Stimulated activated CD8-positive, alpha-beta memory T cell treated with anti-CD3 and anti-CD28 coated beads, Interleukin-4, amount 100 ng/mL, for 24 hours (primary cell): Measurements from ENCODE around the gene SSH3.

ENCODE experiments used
- DNase-seq: peaks from one replicate; pipeline ENCODE4 v3.0.0-alpha.2; 2020; ENCODE audit warnings: low read depth

Gene SSH3

DNA sequence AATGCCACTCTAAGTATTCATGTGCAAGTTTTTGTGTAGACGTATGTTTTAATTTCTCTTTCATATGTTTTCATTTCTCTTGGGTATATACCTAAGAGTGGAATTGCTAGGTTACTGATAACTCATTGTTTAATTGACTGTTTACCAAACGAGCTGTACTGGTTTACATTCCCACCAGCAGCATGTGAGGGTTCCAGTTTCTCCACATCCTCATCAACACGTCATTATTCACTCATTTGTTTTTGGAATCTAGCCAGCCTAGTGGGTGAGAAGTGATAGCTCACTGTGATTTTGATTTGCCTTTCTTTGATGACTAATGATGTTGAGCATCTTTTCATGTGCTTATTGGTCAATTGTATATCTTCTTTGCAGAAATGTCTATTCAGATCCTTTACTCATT, 10.2 kb upstream of the SSH3 start:
- DNase-seq = no peak

DNA sequence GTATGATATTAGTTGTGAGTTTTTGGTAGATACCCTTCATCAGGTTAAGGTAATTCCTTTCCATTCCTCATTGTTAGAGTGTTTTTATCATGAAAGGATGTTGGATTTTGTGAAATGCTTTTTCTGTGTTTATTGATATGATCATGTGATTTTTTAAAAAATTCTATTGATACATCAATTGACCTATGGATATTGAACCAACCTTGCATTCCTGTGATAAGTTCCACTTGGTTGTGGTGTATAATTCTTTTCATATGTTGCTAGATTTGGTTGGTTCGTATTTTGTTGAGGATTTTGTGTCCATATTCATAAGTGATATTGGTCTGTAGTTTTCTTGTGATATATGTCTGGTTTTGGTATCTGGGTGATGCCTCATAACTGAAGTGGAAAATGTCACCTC, 7.5 kb upstream of the SSH3 start:
- no peak for DNase-seq

DNA sequence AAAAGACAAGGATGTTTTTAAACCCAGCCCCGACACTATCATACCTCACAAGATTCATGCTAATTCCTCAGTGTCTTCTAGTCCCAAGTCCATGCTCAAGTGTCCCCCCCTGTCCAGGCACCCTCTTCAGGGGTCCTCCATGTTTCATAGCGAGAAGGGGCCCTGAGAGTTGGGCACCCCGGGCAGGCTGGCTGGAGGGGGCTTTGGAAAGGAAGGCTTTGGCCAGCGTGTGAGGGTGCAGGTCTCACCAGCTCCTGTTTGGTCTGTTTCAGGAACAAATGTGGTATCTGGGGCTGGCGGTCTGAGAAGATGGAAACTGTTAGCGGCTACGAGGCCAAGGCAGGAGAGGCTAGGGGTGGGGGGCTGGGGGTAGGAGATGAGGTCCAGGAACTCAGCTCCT, 4.5 kb upstream of the SSH3 start:
- DNase-seq = no peak

DNA sequence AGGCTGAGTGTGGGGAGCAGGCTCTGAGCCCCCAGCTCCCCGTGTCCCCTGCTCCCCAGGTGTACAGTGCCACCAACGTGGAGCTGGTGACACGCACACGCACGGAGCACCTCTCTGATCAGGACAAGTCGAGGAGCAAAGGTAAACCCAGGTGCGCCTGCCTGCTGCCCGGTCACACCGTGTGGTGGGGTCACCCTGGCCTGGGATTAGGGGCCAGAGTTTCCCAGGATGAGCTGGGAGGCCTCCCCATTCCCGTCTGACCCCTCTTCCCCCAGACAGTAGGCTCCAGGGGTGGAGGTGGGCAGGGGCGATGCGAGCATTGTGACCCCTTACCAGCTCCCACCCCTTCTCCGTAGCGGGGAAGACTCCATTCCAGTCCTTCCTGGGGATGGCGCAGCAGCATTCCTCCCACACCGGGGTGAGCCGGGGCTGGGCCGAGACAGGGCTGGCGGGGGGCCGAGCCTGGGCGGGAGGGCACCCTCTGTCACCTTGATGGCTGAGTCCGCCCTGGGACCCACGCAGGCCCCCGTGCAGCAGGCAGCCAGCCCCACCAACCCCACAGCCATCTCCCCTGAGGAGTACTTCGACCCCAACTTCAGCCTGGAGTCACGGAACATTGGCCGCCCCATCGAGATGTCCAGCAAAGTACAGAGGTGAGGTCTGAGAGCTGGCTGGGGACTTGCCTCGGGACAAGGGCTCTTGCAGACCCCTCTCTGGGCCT, 3.7 kb upstream of the SSH3 start:
- no peak for DNase-seq

DNA sequence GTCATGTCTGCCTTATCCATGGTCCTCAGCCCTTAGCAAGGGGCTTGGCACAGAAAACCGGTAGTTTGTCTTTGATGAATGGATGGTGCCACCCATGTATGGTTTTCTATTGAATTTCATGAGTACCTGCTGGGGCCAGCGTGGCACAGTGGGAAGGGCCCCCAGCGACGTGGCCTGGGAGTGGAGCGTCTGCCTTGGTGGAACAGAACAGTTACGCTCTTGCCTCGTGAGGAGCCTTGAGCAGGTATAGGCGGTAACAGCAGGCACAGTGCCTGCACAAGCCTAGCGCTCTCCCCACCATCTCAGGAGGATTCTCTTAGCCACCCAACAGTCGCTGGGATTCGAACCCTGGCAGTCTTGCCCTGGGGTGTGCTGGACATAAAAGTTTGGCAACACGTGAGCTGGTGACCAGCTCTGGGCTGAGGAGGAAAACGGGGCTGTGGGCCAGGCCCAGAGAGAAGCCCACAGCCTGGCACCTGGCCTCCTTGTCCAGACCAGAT, 3.0 kb upstream of the SSH3 start:
- DNase-seq = no peak

DNA sequence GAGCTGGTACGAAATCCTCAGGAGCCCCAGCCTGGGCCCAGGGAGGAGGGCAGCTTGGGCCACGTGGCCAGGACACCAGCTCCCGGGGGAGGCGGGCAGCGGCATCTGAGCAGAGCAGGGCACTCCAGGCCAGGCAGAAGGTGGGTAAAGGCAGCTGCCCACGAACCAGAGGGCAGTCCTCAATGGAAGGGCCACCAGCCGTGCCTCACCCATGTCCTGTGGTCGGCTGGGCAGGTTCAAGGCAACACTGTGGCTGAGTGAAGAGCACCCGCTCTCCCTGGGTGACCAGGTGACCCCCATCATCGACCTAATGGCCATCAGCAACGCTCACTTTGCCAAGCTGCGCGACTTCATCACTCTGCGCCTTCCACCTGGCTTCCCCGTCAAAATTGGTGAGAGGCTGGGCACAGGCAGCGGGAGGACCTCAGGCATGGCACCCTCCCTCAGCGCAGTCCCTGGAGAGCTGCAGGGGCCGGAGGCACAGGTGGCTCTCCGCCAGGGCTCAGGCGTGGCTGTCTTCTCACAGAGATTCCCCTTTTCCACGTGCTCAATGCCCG, 2.5 kb upstream of the SSH3 start:
- no peak for DNase-seq

DNA sequence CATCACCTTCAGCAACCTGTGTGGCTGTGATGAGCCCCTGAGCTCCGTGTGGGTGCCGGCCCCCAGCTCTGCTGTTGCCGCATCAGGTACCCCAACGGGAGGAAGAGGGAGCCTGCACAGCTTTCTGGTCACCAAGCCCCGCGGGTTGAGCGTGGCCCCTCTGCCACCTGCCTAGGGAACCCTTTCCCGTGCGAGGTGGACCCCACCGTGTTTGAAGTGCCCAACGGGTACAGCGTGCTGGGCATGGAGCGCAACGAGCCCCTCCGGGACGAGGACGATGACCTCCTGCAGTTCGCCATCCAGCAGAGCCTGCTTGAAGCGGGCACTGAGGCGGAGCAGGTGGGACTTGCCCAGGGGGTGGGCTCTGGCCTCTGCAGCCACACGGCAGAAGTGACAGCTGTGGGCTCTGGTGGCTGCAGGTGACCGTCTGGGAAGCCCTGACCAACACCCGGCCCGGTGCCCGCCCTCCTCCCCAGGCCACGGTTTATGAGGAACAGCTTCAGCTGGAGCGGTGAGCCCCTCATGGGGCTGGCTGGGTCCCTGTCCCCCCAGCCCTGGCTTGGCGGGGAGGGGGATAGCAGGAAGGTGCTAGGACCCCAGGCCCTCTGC, 1.9 kb upstream of the SSH3 start:
- no peak for DNase-seq

DNA sequence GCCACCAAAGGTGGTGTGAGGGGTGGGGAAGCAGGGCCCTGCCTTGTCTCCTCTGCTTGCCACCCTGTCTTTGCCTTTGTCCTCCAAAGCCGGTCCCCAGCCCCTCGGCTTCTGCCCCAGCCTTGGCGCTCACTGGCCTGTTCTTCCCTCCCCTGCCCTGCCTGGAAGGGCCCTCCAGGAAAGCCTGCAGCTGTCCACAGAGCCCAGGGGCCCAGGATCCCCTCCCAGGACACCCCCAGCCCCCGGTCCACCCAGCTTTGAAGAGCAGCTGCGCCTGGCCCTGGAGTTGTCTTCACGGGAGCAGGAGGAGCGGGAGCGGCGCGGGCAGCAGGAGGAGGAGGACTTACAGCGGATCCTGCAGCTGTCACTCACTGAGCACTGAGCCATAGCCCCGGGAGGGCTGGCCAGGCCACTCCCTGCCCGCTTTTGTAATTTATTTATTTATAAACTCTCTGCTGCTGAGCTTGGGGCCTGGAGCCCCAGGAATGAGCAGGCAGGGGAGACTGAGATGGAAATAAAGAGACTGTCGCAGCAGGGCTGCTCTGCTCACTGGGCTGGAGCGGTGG, 1.3 kb upstream of the SSH3 start:
- DNase-seq = no peak

DNA sequence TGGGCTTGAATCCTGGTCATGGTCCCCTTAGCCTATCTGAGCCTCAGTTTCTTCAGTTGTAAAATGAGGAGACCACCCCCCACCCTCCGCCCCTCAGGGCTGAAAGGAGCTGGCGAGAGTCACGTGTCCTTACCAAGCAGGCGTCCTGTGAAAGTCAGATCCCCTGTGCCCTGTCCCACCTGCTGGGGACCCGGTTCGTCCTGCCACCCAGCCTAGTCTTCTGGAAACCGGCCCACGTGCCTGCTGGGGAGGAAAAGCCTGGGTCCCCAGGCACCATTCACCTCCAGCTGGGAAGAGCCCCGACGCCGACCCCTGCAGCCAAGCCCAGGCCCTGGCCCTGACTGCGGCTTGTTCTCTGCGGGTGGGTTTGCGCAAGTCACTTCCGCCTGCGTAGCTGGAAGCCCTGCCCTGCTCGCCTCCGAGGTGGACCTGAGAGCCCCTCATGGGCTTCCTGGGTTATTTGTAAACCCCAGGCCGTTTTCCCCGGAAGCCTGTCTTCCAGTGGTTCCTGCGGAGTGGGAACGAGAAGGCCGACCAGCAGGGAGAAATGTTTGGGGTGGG, 679 bp upstream of the SSH3 start:
- DNase-seq = no peak

DNA sequence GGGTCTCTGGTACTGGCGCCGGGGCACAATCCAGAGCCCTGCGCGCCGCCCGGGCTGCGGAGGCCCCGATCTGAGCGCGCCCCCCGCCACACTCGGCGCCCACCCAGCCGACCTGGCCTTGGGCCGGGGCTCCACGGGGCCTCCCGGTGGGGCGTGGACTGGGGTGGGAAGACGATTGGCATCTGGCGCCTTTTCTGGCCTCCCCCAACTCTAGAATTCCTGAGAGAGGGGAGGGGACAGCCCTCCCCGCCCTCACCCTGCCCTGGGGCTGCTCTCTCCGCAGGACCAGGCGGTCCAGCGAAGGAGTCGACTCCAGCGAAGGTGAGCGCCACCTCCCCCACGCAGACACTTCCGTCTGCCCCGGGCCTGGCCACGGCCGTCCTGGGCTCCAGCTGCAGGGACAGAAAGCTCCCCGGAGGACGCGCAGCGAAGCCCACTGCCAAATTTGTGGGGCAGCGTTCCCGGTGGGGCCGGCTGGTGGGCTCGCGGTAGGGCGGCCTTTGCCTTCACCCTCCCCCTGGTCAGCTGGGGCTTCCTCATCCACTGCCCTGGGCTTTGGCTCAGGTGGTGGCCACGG, 593 bp downstream of the SSH3 start:
- DNase-seq = no peak

DNA sequence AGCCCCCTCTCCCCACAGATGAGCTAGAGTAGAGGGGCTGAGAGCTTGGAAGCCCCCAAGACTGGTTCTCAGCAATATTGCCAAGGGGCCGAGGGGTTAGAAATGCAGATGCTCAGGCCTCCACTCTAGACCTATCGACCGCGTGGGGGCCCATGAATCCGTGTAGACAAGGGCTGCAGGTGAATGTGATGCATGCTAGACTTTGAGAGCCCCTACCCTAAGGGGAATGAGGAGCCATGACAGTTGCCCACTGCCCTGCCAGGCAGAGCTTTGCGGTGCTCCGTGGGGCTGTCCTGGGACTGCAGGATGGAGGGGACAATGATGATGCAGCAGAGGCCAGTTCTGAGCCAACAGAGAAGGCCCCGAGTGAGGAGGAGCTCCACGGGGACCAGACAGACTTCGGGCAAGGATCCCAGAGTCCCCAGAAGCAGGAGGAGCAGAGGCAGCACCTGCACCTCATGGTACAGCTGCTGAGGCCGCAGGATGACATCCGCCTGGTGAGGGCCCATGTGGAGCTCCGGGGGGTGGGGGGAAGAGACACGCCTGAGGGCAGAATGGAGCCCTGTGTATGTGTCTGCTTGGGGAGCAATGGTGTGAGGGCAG, 1.3 kb downstream of the SSH3 start:
- DNase-seq = no peak

DNA sequence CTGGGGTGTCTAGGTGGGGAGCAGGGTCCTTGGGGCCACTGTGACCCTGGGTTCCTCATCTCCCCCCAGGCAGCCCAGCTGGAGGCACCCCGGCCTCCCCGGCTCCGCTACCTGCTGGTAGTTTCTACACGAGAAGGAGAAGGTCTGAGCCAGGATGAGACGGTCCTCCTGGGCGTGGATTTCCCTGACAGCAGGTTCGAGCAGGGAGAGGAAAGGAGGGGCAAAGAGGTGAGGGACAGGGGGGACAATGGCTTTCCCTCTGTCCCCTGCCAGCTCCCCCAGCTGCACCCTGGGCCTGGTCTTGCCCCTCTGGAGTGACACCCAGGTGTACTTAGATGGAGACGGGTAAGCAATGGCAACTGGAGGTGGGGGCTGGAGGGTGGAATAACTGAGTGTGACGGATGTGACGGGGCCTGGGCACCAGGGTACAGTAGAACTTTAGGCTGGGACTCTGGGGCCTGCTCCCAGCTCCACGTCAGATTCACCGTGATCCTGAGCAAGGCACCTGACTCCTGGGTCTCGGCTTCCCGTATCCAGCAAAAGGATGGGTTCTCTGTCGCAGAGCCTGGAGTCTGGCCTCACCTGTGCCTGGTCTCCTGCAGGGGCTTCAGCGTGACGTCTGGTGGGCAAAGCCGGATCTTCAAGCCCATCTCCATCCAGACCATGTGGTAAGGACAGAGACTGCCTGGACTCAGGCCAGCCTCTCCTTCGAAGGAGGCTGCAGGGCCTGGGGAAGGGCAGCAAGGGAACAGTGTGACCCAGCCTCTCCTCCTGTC, 3.6 kb downstream of the SSH3 start:
- DNase-seq = no peak

DNA sequence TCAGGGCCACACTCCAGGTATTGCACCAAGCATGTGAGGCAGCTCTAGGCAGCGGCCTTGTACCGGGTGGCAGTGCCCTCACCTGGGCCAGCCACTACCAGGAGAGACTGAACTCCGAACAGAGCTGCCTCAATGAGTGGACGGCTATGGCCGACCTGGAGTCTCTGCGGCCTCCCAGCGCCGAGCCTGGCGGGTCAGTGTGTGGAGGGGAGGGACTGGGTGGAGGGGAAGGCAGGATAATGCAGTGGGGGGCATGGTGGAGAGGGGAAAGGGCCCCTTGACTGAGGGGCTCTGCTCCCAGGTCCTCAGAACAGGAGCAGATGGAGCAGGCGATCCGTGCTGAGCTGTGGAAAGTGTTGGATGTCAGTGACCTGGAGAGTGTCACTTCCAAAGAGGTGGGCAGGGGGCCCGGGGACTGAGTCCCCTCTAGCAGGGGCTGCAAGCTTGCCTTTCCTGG, 4.2 kb downstream of the SSH3 start:
- no peak for DNase-seq

DNA sequence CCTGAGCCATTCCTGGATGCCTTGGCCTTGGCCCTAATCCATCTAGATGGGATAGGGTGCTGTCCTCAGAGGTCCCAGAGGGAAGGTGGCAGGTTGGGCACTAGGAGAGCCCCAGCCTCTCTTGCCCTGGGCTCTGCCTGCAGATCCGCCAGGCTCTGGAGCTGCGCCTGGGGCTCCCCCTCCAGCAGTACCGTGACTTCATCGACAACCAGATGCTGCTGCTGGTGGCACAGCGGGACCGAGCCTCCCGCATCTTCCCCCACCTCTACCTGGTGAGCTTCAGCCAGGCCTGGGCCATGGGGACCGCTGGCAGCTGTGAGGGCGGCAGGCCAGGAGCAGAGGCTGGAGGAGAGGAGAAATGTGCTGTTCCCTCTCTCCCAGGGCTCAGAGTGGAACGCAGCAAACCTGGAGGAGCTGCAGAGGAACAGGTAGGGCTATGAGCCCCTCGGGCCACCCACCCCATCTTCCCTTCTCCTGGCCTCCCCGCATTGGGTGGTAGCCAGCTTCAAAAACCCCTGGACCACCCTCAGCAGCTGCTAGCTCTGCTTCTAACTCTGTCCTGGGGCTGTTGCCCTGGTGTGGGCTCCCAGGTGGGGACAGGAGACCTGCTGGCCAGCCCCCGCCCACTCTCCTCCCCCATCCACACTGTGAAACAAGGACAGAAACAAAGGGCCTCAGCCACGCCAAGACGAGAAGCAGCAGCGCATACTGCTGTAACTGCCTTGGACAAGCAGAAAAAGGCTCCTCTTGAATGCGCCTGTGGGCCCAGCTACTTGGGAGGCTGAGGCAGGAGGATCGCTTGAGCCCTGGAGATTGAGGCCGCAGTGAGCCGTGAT, 4.9 kb downstream of the SSH3 start:
- DNase-seq = no peak

DNA sequence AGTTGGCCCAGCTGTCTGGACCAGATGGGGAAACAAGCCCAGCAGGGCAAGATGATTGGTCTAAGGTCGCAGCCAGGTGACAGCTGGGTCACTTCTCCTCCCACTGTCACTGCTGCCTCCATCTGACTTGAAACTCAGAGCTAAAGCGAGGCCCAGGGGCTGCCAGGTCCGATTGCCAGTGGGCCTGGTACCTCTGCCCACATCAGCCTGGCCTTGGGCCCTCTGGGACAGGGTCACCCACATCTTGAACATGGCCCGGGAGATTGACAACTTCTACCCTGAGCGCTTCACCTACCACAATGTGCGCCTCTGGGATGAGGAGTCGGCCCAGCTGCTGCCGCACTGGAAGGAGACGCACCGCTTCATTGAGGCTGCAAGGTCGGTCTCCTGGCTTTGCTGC, 5.8 kb downstream of the SSH3 start:
- DNase-seq = no peak

DNA sequence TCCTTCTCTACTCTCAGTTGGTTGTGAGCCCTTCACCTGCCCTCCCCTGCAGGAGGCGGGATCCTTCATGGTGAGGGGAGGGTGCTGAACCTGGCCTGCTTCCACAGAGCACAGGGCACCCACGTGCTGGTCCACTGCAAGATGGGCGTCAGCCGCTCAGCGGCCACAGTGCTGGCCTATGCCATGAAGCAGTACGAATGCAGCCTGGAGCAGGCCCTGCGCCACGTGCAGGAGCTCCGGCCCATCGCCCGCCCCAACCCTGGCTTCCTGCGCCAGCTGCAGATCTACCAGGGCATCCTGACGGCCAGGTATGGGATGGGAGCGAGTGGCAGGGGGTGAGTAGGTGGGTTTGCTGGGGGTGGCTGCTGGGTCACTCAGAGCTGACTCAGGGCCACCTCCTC, 6.3 kb downstream of the SSH3 start:
- no peak for DNase-seq

DNA sequence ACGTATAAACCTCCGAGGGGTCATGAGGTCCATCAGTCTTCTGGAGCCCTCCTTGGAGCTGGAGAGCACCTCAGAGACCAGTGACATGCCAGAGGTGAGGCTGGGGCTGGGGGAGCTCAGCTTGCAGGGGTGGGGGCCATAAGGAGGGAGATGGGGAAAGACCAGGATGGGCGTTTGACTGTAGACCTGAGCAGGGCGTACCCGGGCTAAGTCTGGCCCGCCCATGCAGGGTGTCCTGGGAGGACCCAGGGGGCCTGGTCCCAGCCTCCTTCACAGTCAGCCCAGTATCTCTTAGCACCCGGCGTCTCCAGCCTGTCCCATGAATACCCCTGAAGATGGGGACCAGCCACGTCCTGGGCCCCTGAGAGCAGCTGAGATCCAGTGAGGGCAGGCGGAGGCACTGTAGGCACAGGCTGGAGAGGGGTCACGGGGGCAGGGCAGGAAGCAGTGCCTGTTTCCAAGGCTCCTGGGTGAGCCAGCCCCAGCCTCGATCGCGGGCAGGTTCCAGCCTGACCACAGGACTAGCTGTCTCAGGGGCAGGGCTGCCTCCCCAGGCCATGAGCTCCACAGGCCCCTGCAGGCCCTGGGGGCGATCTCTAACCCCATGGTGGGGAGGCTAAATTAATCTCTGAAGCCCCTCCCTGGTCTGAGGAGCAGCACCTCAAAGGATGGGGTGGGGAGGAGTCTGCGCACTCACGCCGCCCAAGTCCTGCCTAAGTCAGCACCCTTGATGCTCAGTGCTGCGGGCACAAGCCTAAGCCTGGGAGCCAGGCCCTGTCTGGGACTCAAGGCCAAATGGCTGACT, 7.1 kb downstream of the SSH3 start:
- DNase-seq = no peak

DNA sequence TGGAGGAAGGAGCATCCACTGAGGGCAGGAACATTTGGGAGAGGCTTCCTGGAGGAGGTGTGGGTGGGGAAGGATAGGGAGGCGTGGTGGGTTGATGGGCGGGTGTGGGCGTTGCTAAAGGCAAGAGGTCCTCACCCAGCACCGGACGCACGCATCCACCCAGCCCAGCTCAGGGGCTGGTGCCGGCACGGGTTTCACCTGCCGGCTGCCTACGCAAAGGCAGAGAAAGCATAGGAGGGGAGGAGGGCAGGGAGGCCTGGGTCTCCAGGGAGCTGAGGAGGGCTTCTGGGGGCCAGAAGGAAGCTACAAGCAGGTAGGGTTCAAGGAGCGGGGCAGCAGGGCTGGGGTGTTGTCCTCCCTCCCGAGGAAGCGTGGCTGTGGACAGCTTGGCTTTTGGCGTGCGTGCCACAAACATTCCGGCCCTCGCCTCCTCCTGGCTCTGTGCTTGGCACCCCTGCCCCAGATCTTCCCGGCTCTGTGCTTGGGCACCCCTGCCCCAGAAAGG, 7.8 kb downstream of the SSH3 start:
- DNase-seq = no peak

DNA sequence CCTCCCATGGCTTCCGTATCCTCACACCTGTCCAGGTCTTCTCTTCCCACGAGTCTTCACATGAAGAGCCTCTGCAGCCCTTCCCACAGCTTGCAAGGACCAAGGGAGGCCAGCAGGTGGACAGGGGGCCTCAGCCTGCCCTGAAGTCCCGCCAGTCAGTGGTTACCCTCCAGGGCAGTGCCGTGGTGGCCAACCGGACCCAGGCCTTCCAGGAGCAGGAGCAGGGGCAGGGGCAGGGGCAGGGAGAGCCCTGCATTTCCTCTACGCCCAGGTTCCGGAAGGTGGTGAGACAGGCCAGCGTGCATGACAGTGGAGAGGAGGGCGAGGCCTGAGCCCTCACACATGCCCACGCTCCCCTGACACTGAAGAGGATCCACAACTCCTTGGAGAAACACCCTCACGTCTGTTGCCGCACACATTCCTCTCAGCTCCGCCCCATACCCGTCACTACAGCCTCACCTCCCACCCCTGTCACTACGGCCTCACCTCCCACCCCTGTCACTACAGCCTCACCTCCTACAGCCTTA, 8.3 kb downstream of the SSH3 start:
- DNase-seq = no peak
